Spleen (tissue), 11 donors: ENCODE results near the gene MARK3. TPM values are rescaled to one million over a fixed set of nuclear protein-coding genes. Genes with fewer than 3 reads are reported as not detected.

Experiments
- DNase-seq: peaks from one replicate; pipeline ENCODE4 v3.0.0-alpha.2; 2020
- H3K27ac ChIP-seq, 8 donors: fragments of 200-600 bp; sonication (generic) in 7 of 8; 1 replicate in 4 of 8; 2 replicates in 4 of 8; pipeline versions ENCODE4 v1.5.0 to v1.8.0; 2016 to 2021; ENCODE audit warnings: inconsistent platforms in 4 of 8, mild to moderate bottlenecking in 4 of 8, moderate library complexity in 1 of 8
- H3K27me3 ChIP-seq, 7 donors: fragments of 200-600 bp; sonication (generic) in 6 of 7; replicated peaks in 1 of 7; 1 replicate in 4 of 7; 2 replicates in 3 of 7; pipeline versions ENCODE4 v1.5.0 to v1.8.0; 2016 to 2021; ENCODE audit warnings: inconsistent platforms in 3 of 7, mild to moderate bottlenecking in 1 of 7
- H3K36me3 ChIP-seq, 6 donors: fragments of 200-600 bp; sonication (generic) in 5 of 6; 1 replicate in 4 of 6; 2 replicates in 2 of 6; pipeline versions ENCODE4 v1.5.0 to v1.8.0; 2016 to 2021; ENCODE audit warnings: inconsistent platforms in 2 of 6
- H3K4me1 ChIP-seq, 6 donors: fragments of 200-600 bp; sonication (generic) in 5 of 6; 1 replicate in 3 of 6; 2 replicates in 3 of 6; pipeline versions ENCODE4 v1.5.0 to v1.8.0; 2016 to 2021; ENCODE audit warnings: inconsistent platforms in 3 of 6
- H3K4me3 ChIP-seq, 8 donors: fragments of 200-600 bp; sonication (generic) in 7 of 8; 1 replicate in 4 of 8; 2 replicates in 4 of 8; pipeline versions ENCODE4 v1.5.0 to v1.8.0; 2016 to 2021; ENCODE audit warnings: inconsistent platforms in 4 of 8, mild to moderate bottlenecking in 4 of 8, moderate library complexity in 2 of 8
- H3K9me3 ChIP-seq, 8 donors: fragments of 200-600 bp; sonication (generic) in 7 of 8; 1 replicate in 4 of 8; 2 replicates in 4 of 8; pipeline versions ENCODE4 v1.5.0 to v1.8.0; 2016 to 2021; ENCODE audit warnings: inconsistent platforms in 4 of 8
- CTCF ChIP-seq, 11 experiments: fragments of 200-600 bp in 7 of 11; fragments of 450-650 bp in 4 of 11; sonication (generic) in 4 of 11; IDR thresholded peaks in 8 of 11; conservative IDR thresholded peaks in 3 of 11; 1 replicate in 7 of 11; 2 replicates in 4 of 11; pipeline versions ENCODE4 v1.4.0 to v1.8.0; 2016 to 2021; ENCODE audit warnings: antibody characterized with exemption in 11 of 11, inconsistent platforms in 4 of 11, mild to moderate bottlenecking in 1 of 11
- POLR2A ChIP-seq, 3 donors: fragments of 450-650 bp; IDR thresholded peaks; one replicate each; pipeline ENCODE4 v1.5.1; 2017; ENCODE audit warnings: antibody characterized with exemption in 3 of 3, mild to moderate bottlenecking in 1 of 3
- POLR2AphosphoS5 ChIP-seq, 3 donors: sonication (generic); formaldehyde crosslinking; IDR thresholded peaks; one replicate each; pipeline ENCODE4 v1.5.1; 2017; ENCODE audit warnings: antibody characterized with exemption in 3 of 3
- WGBS, 5 donors: extraction: QIAGEN DNeasy Blood & Tissue Kit in 3 of 5; methylation state at CpG; one replicate each; pipeline versions ENCODE4 v1.1.5 to v1.1.7; 2013 to 2018; 5-methylcytosine and 5-hydroxymethylcytosine counted together
- intact Hi-C: fragments of 100-400 bp; cut with DNase I; formaldehyde crosslinking; loops from one replicate; pipeline ENCODE4 v1.15.0; 2023; ENCODE audit warnings: low total_unique reads
- polyA plus RNA-seq, 3 donors: library from polyadenylated mRNA; stranded (reverse); fragments of 200-250 nt; gene quantifications; one replicate each; pipeline ENCODE4 v1.2.1, GENCODE V29; 2013
- total RNA-seq, 7 donors: library from RNA; depleted of rRNA in 3 of 7; stranded (reverse); fragments of >200 nt in 3 of 7; fragmentation: NEBNext Ultra II Directional in 4 of 7; extraction: Animal tissue kit (Norgen Biotek cat#: 25700) in 4 of 7; gene quantifications; one replicate each; pipeline versions ENCODE4 v1.1.0 to v1.2.1, GENCODE V29; 2016 to 2021
- donor health status: healthy with polysubstance abuse.
- donor health status: DM: no; HTN: no; CAD: no; lungs with moderate emphysema.
- donor health status: DM: no; HTN: no; CAD: no.
- donor health status: Bipolar disorder and iron deficiency.
- donor health status: healthy.
- donor health status: DM: no; HTN: no; CAD: no.
- donor health status: DM: yes; HTN: yes; CAD: no.

Gene MARK3
- total and polyA plus RNA-seq, 10 donors: 40.4 to 144 (median 106) TPM

- Histone ChIP-seq H3K36me3 (peaks cover 0 to 62% (median 15%) of the 10 kb centered on the region in 6 donors), H3K27me3 (no peaks in the 10 kb centered on the region), H3K9me3 (no peaks in the 10 kb centered on the region), H3K27ac (no peak overlapping the region), H3K4me3 (no peak overlapping the region), H3K4me1 (peaks cover 0 to 43% (median 1%) of the 10 kb centered on the region in 6 donors)
- intact Hi-C loops: no loop called here
- 78 to 89% (median 83%) methylated on average over 5 of the region's 5 CpGs for WGBS, 5 donors
- DNase-seq: no peak
- TF ChIP-seq POLR2AphosphoS5 (IDR thresholded peaks at IDR 0.05): no peak
- TF ChIP-seq POLR2A (IDR thresholded peaks at IDR 0.05): no peak
- TF ChIP-seq CTCF (IDR thresholded peaks at IDR 0.05 in 8 of 11, conservative IDR thresholded peaks at IDR 0.05 in 3 of 11): no peak
Observed at GRCh38 chr14:103436533-103436932, 51.3 kb downstream of the MARK3 start.

- no peak for TF ChIP-seq CTCF (IDR thresholded peaks at IDR 0.05 in 8 of 11, conservative IDR thresholded peaks at IDR 0.05 in 3 of 11)
- TF ChIP-seq POLR2AphosphoS5 (IDR thresholded peaks at IDR 0.05): no peak
- Histone ChIP-seq H3K4me1 (peaks cover 0 to 64% (median 21%) of the 10 kb centered on the region in 6 donors), H3K4me3 (no peak overlapping the region), H3K36me3 (peaks cover 0 to 47% (median 13%) of the 10 kb centered on the region in 6 donors), H3K27ac (no peak overlapping the region), H3K9me3 (no peaks in the 10 kb centered on the region), H3K27me3 (no peaks in the 10 kb centered on the region)
- WGBS, 5 donors: 94 to 99% (median 98%) methylated on average over 6 of the region's 6 CpGs
- DNase-seq: no peak
- intact Hi-C loops: no loop called here
Observed at GRCh38 chr14:103442288-103442687, 57.1 kb downstream of the MARK3 start.

GRCh38 chr14:103443111-103443510 lies 57.9 kb downstream of the MARK3 start:
- H3K27me3 ChIP-seq: no peaks in the 10 kb centered on the region
- 76 to 87% (median 81%) methylated on average over 2 of the region's 2 CpGs for WGBS, 5 donors
- DNase-seq: no peak
- peaks cover 0 to 46% (median 13%) of the 10 kb centered on the region in 6 donors for H3K36me3 ChIP-seq
- intact Hi-C loops: no loop called here
- H3K9me3 ChIP-seq: no peaks in the 10 kb centered on the region
- TF ChIP-seq CTCF (IDR thresholded peaks at IDR 0.05 in 8 of 11, conservative IDR thresholded peaks at IDR 0.05 in 3 of 11) (no peak), POLR2A (IDR thresholded peaks at IDR 0.05) (no peak), POLR2AphosphoS5 (IDR thresholded peaks at IDR 0.05) (no peak)
- no peak overlapping the region for H3K4me3 ChIP-seq
- peaks cover 0 to 70% (median 25%) of the 10 kb centered on the region in 6 donors for H3K4me1 ChIP-seq
- peak overlapping the region in 2 of 8 donors; percentile 3 to 37 for H3K27ac ChIP-seq

GRCh38 chr14:103444837-103445524 lies 59.8 kb downstream of the MARK3 start:
- WGBS, 5 donors: 64 to 75% (median 69%) methylated on average over 4 of the region's 4 CpGs
- Histone ChIP-seq H3K9me3 (no peaks in the 10 kb centered on the region), H3K4me3 (no peak overlapping the region), H3K4me1 (peaks cover 0 to 82% (median 29%) of the 10 kb centered on the region in 6 donors), H3K27ac (peak overlapping the region in 1 of 8 donors; percentile 3), H3K27me3 (no peaks in the 10 kb centered on the region), H3K36me3 (peaks cover 0 to 29% (median 6%) of the 10 kb centered on the region in 6 donors)
- no peak for DNase-seq
- intact Hi-C loops: no loop called here
- TF ChIP-seq POLR2AphosphoS5 (IDR thresholded peaks at IDR 0.05) (no peak), CTCF (IDR thresholded peaks at IDR 0.05 in 8 of 11, conservative IDR thresholded peaks at IDR 0.05 in 3 of 11) (no peak), POLR2A (IDR thresholded peaks at IDR 0.05) (no peak)
